GM21529 (cell line): Measurements from ENCODE around the gene ABCG1.

Experiments
- ATAC-seq: cut with Tn5 transposase; IDR thresholded peaks from one replicate; pipeline ENCODE4 v1.9.1; 2021; ENCODE audit not compliant: unreplicated experiment

ABCG1 gene

DNA sequence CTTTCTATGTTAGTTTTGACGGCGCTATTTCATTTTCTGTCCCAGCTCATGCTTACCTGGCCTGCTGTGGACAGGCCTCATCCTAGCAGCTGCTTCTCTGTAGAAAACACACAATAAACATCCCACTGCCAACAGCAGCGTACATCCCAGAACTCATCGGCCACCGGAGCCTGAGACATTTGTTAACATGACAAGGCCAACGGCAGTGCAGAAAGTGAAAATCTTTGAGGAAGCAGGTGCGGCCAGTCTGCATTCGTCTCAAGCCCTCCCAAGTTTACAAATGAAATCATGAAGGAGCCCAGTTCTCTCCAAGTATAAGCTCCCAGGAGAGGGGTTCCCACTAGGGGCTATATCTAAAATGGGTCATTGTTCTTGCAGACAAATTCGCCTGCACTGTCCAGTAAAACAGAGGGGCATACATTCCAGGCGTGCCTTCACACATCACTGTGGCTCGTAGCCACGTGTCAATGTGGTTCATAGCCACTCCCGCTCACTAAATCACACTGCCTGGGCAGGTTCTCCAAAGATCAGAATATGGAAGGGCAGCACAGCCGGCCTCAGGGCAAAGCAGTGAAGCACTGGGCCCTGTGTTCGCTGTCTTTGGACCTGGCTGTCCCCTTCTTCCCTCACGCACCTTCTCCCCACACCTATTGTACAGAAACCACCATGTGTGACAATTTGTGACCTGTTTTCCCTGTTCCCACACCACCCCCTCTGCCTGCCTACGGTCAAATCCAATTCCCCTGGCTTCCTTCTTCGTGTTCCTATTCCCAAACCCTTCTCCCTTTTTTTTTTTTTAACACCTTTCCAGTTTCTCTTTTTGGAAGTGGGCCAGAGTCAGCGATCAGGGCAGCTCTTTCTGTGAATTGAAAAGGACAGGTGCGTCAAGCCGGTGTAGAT lies 27.0 kb upstream of the ABCG1 start:
- ATAC-seq = no peak

GRCh38 chr21:42193131-42193671 lies 25.7 kb upstream of the ABCG1 start:
- ATAC-seq = no peak

GRCh38 chr21:42193721-42194120 lies 25.2 kb upstream of the ABCG1 start:
- no peak for ATAC-seq

DNA sequence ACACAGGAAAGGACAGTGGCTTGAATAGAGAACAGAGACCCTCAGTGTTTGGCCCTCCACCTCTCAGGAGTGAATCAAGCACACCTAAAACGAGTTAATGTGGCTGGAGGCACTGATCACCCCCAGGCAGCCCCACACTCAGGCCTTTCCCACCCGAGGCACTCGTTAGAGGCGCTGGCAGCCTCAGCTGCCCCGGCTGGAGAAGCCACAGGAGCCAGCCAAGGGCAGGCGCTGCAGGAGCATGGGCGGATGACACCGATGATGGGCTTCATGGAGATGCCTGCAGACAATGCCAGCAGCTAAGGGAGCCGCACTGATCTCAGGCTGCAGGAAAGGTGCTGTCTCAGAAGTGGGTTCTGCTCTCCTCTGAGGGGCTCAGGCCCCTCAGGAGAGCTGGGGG lies 24.1 kb upstream of the ABCG1 start:
- no peak for ATAC-seq

GRCh38 chr21:42195378-42196031 lies 23.4 kb upstream of the ABCG1 start:
- ATAC-seq = no peak

- peak; percentile 79 for ATAC-seq
Observed at GRCh38 chr21:42198929-42199867, 19.7 kb upstream of the ABCG1 start.

- ATAC-seq = no peak
Observed at GRCh38 chr21:42199868-42200463, 19.0 kb upstream of the ABCG1 start.

DNA sequence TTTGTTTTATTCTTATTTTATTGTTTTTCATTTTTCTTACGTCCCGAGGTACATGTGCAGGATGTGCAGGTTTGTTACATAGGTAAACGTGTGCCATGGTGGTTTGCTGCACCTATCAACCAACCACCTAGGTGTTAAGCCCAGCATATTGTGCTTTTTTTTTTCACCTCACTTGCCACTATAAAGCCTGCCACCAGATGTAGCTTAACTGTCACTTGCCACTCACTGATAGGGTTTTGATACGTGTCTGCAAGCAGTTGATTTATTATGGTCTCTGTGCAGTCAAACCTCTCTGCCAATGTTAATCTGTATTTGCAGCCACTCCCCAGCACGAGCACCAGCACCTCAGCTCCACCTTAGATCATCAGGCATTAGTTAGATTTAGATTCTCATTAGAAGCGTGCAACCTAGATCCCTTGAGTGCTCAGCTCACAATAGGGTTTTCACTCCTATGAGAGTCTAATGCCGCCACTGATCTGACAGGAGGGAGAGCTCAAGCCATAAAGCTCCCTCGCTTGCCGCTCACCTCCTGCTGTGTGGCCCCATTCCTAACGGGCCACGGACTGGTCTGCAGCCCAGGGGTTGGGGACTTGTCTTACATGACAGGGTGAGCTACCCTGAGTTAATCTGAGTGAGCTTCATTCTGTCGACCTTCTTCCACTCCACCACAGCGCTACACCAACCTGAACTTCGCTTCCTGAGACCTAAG lies 17.9 kb upstream of the ABCG1 start:
- ATAC-seq = no peak

DNA sequence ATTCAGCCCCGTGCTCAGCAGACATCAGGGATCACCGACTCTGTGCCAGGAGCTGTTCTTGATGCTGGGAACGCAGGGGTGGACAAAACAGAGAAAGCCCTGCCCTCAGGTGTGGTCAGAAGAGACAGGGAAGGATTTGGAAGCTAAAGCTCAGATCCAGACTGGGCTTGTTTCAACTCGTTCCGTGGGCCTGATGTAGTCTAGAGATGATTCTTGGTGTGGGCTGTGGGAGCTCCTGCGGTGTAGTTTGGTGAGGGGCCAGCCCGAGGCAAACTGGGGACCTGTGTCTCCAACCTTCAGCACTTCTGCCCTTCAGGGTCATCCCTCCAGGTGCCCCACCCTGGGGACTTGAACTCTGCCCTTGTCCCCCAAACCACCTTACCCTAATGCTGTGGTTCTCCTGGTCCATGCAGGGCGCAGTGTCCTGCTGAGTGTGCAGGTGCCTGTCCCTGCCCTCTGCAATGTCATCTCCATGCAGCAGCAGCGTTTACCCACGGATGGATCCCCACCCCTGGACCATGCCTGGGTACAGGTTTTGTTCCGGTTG lies 17.3 kb upstream of the ABCG1 start:
- no peak for ATAC-seq

GRCh38 chr21:42202321-42202720 lies 16.6 kb upstream of the ABCG1 start:
- ATAC-seq = no peak

GRCh38 chr21:42203321-42203720 lies 15.6 kb upstream of the ABCG1 start:
- no peak for ATAC-seq

- ATAC-seq = no peak
Observed at GRCh38 chr21:42203936-42204335, 15.0 kb upstream of the ABCG1 start.

DNA sequence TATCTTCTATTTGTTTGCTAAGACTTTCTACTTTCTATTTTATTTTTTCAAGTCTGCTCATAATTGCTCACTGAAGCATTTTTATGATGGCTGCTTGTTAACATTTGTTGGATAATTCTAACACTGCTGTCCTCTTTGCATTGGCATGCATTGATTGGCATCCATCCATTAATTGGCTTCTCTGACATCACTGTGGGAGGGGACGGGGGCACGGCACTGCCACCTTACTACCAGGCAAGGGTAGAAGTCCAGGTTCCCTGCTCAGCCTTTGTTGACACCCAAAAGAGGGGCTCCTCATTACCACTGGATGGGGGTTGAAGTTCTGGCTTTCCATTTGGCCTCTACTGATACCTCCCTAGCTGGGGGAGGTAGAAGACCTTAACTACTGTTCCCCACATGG lies 11.5 kb upstream of the ABCG1 start:
- ATAC-seq = no peak

DNA sequence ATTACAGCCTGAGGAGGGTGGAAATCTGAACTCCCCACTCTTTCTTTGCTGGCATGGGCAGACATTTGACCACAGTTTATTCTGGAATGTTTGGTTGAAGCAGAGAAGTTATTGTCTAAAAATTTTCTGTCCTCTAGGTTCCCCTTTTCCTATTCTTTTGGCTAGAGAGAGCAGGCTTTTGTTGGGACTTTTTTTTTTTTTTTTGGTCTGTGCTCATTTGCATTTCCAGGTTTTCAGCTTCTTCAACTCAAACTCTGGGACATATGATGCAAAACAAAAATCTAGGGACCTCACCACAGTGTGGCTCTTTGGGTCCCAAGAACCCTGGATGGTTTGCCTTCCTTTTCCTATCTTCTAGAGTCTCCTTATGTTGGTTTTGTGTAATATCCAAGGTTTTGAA lies 10.9 kb upstream of the ABCG1 start:
- no peak for ATAC-seq

GRCh38 chr21:42208801-42209490 lies 10.0 kb upstream of the ABCG1 start:
- no peak for ATAC-seq

DNA sequence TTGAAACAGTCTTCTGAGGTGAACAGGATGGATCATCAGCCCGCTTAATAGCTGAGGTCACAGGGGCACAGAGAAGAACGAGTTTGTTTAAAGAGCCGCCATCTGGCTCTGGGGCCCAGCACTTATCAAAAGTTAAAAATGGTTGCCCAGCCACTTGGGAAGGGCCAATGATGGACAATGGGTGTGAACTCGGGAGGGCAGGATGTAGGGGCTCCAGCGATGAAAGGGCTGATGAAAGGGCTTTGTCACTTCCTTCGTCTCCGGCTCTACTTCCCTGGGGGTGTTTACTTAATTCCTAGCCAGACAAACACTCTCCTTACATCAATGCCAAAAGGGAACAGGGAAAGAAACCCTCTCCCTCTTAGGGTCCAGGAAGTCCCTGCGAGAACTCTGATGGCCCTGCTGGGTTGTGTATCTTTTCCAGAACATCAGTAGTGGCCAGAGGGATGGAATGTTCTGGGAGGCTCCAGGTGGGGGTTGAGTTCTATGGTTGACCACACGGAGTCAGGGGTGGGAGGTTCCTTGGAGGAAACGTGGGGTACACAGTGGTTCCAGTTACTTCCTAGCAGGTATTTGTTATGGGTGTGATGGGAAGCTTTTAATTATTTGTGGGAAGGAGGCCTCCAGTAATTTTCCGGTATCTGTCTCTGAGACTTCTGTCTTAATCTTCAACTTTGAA lies 9.0 kb upstream of the ABCG1 start:
- ATAC-seq = no peak

- no peak for ATAC-seq
Observed at GRCh38 chr21:42212266-42212665, 6.7 kb upstream of the ABCG1 start.

DNA sequence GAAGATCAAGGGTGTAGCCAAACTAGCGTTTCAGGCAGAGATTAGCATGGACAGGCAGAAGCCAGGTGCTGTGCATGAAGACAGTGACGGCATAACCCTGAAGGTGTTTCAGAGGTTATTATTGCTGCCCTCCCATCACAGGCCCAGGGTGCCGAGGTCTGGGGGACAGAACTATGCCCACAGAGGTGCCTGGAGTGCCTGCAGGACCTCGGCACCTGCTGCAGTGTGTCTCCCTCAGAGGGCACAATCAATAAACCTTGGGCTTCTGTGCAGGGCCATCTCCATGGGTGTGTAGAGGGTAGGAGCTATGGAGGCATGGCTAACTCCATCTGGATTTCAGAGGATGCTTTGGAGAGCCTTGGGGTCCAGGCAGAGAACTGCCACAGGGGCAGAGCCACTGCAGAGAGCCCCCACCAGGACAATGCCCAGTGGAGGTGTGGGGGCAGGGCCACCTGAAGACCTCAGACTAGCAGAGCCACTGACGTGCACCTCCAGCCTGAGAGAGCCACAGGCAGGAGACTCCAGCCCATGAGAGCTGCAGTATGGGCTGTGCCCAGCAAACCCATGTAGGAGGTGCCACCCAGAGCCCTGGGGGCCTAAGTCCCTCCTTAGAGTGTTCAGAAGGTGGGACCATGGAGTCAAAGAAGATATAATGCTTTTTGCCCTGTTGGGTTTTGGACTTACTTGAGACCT lies 5.7 kb upstream of the ABCG1 start:
- ATAC-seq = no peak
